T-helper 22 cell (primary cell): ENCODE data around the gene ATP2B1.

Source experiments
- DNase-seq: peaks from one replicate; pipeline ENCODE4 v3.0.0-alpha.2; 2020; ENCODE audit warnings: low read depth

The ATP2B1 gene

GRCh38 chr12:89692439-89692838, 16.2 kb downstream of the ATP2B1 start:
- DNase-seq, result no peak

- DNase-seq, result no peak
Measured at GRCh38 chr12:89691659-89692058, 17.0 kb downstream of the ATP2B1 start.

- no peak for DNase-seq
Measured at GRCh38 chr12:89690925-89691324, 17.7 kb downstream of the ATP2B1 start.

GRCh38 chr12:89689306-89689705, 19.3 kb downstream of the ATP2B1 start:
- no peak for DNase-seq

- no peak for DNase-seq
Measured at GRCh38 chr12:89686311-89686710, 22.3 kb downstream of the ATP2B1 start.

- no peak for DNase-seq
Measured at GRCh38 chr12:89685363-89685972, 23.2 kb downstream of the ATP2B1 start.

GRCh38 chr12:89684136-89684535, 24.5 kb downstream of the ATP2B1 start:
- no peak for DNase-seq

- no peak for DNase-seq
Measured at GRCh38 chr12:89682284-89682683, 26.4 kb downstream of the ATP2B1 start.

GRCh38 chr12:89680409-89680808, 28.2 kb downstream of the ATP2B1 start:
- DNase-seq, result no peak

- no peak for DNase-seq
Measured at GRCh38 chr12:89679631-89680030, 29.0 kb downstream of the ATP2B1 start.

- no peak for DNase-seq
Measured at GRCh38 chr12:89678225-89678624, 30.4 kb downstream of the ATP2B1 start.

GRCh38 chr12:89676930-89677329, 31.7 kb downstream of the ATP2B1 start:
- DNase-seq, result no peak

GRCh38 chr12:89674326-89674942, 34.2 kb downstream of the ATP2B1 start:
- DNase-seq, result no peak

GRCh38 chr12:89673603-89674002, 35.0 kb downstream of the ATP2B1 start:
- no peak for DNase-seq

- DNase-seq, result no peak
Measured at GRCh38 chr12:89672589-89672979, 36.1 kb downstream of the ATP2B1 start.

GRCh38 chr12:89671469-89671868, 37.2 kb downstream of the ATP2B1 start:
- no peak for DNase-seq

GRCh38 chr12:89669197-89669596, 39.4 kb downstream of the ATP2B1 start:
- no peak for DNase-seq

- DNase-seq, result no peak
Measured at GRCh38 chr12:89665556-89665955, 43.1 kb downstream of the ATP2B1 start.

- no peak for DNase-seq
Measured at GRCh38 chr12:89664441-89664840, 44.2 kb downstream of the ATP2B1 start.

GRCh38 chr12:89663577-89664357, 44.9 kb downstream of the ATP2B1 start:
- DNase-seq, result no peak

- no peak for DNase-seq
Measured at GRCh38 chr12:89662623-89663022, 46.0 kb downstream of the ATP2B1 start.

- DNase-seq, result no peak
Measured at GRCh38 chr12:89661706-89662330, 46.8 kb downstream of the ATP2B1 start.

- no peak for DNase-seq
Measured at GRCh38 chr12:89657739-89658138, 50.9 kb downstream of the ATP2B1 start.
